ENCODE data around the gene RSBN1L. TPM values are rescaled to one million over a fixed set of nuclear protein-coding genes. Genes with fewer than 3 reads are reported as not detected.

The RSBN1L gene
- total and polyA plus RNA-seq, 2 of the 8 experiments (the other 6 are each of a cell fraction or from before 2014, with no cell fraction given), result 4.1 to 22.1 TPM

DNA sequence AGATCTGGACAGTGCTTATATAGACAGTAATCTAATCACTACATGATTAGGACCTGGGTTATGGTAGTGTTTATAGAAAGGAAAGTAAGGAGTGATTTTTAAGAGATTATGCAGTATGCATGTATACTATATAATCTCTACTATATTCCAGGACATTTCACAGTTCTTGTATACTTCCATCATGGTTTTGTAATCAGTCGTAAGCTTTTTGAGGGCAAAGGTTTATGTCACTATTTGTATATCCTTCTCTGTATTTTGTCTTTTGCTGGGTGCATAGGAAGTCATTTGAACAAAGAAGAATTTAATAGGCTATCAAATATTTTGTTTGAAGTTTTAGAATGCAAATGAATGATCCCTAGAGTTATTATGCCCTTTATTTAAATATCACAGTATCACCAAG is 39.2 kb downstream of the RSBN1L start:
- Histone ChIP-seq H3K18ac (ENCODE audit: extremely low read depth, low read length) (no peak overlapping the region), H2BK20ac (ENCODE audit: low read length) (no peak overlapping the region), H4K8ac (ENCODE audit: extremely low read depth, insufficient read depth, low read length) (no peak overlapping the region), H3K79me2 (ENCODE audit: control insufficient read depth in 1 of 2, insufficient read depth in 2 of 2, low read length in 2 of 2) (peaks cover 0 to 55% of the 10 kb centered on the region in 2 experiments; a peak in 3 of 4 replicates), H2AFZ (ENCODE audit: low read length) (no peak overlapping the region), H2BK12ac (ENCODE audit: low read depth, low read length) (no peak overlapping the region), H2BK120ac (replicated peaks; ENCODE audit: low read depth, low read length) (no peak overlapping the region), H3K27ac (ENCODE audit: low read depth, low read length) (no peak overlapping the region), H3K56ac (replicated peaks; ENCODE audit: insufficient read length, low read depth, low read length) (no peak overlapping the region), H2BK15ac (ENCODE audit: low read length) (no peak overlapping the region), H3K79me1 (ENCODE audit: low read depth, low read length) (peaks cover 3% of the 10 kb centered on the region; the same call in 1 of the 2 replicates), H3K27me3 (replicated peaks in 1 of 4; ENCODE audit: control insufficient read depth in 3 of 4, extremely low read depth in 1 of 4, insufficient read depth in 3 of 4, low read length in 3 of 4) (no peaks in the 10 kb centered on the region), H3K23me2 (ENCODE audit: low read depth, low read length) (no peaks in the 10 kb centered on the region), H4K5ac (ENCODE audit: insufficient read length, low read depth, low read length) (no peak overlapping the region), H3K14ac (ENCODE audit: insufficient read length) (no peak overlapping the region), H3K36me3 (ENCODE audit: control insufficient read depth in 2 of 4, insufficient read depth in 4 of 4, low read length in 3 of 4) (peaks cover 0 to 2% (median 0%) of the 10 kb centered on the region in 4 experiments; a peak in 1 of 8 replicates), H2AK5ac (ENCODE audit: low read depth, low read length) (no peak overlapping the region), H2BK5ac (ENCODE audit: low read depth, low read length) (no peak overlapping the region), H4K91ac (replicated peaks; ENCODE audit: insufficient read length, low read length) (no peak overlapping the region), H3K4me2 (ENCODE audit: insufficient read depth in 1 of 2, low read depth in 2 of 2, low read length in 2 of 2) (no peak overlapping the region), H3K9ac (replicated peaks in 1 of 4; ENCODE audit: extremely low read depth in 1 of 4, low read depth in 3 of 4, low read length in 3 of 4) (no peak overlapping the region), H3K4ac (replicated peaks; ENCODE audit: insufficient read length, low read depth, low read length) (no peak overlapping the region), H3K4me3 (ENCODE audit: extremely low read depth in 1 of 4, insufficient read depth in 2 of 4, low read depth in 3 of 4, low read length in 4 of 4) (no peak overlapping the region), H3K4me1 (replicated peaks in 1 of 4; ENCODE audit: control insufficient read depth in 3 of 4, insufficient read depth in 4 of 4, low read length in 3 of 4) (peaks cover 0 to under 1% (median 0%) of the 10 kb centered on the region in 4 experiments; a peak in 3 of 7 replicates), H4K20me1 (replicated peaks in 1 of 2; ENCODE audit: control insufficient read depth in 1 of 2, insufficient read depth in 2 of 2, low read length in 2 of 2) (peaks cover 0 to 2% of the 10 kb centered on the region in 2 experiments), H3K9me3 (ENCODE audit: insufficient read depth in 2 of 2, low read depth in 1 of 2, low read length in 1 of 2) (no peaks in the 10 kb centered on the region), H3K23ac (ENCODE audit: insufficient read length) (no peak overlapping the region)
- CTCF ChIA-PET (ENCODE audit: partially characterized antibody), result interaction anchor here (0.6 kb wide), 1 partner anchor 36 kb away, joined by 3 read pairs; no protein-coding TSS in a partner anchor
- POLR2A ChIA-PET (ENCODE audit: partially characterized antibody), result interaction anchor here (1.7 kb wide), 1 partner anchor 39 kb away, joined by 4 read pairs; the partner anchor contains the start of gene RSBN1L
- 100% methylated on average over 1 of the region's 1 CpG; no CpG with 5 or more reads in 1 of the 2 experiments for WGBS, 2 experiments (ENCODE audit: extremely low coverage in 1 of 2, insufficient coverage in 1 of 2, insufficient read length in 1 of 2, insufficient replicate concordance in 2 of 2, low coverage in 1 of 2, low lambda C conversion rate in 2 of 2, missing lambda C conversion rate in 1 of 2)
- DNase-seq (ENCODE audit: low read depth in 1 of 2, low spot score in 2 of 2) (no peak), FAIRE-seq (no peak)

Data from H1 (cell line).